GM12878 (cell line): ENCODE measurements around the gene CDC14C. TPM values are rescaled to one million over a fixed set of nuclear protein-coding genes. Genes with fewer than 3 reads are reported as not detected.

Source experiments
- ATAC-seq: fragments of 200-7000 bp; cut with Tn5 transposase; 3 replicates; pipeline ENCODE4 v1.9.1; 2020; ENCODE audit warnings: mild to moderate bottlenecking, moderate library complexity
- BruUV-seq: library from RNA; stranded (reverse); fragments of 400-500 nt; replicated peaks from 2 replicates; lab custom pipeline; 2021; lab: Mats Ljungman, UMichigan
- CTCF ChIA-PET: fragments of 300-600 bp; sonication (Branson Sonifier 250); formaldehyde crosslinking; extraction: SDS; loops from one replicate; lab custom pipeline; 2021; ENCODE audit warnings: inconsistent platforms; lab: Yijun Ruan, JAX
- POLR2A ChIA-PET: fragments of 350-600 bp; formaldehyde crosslinking; extraction: SDS; loops from one replicate; lab custom pipeline; 2021; ENCODE audit warnings: inconsistent platforms; lab: Charles Lee
- RAD21 ChIA-PET: fragments of 300-600 bp; sonication (Branson Sonifier 250); formaldehyde crosslinking; loops from one replicate; lab custom pipeline; 2023; ENCODE audit warnings: antibody characterized with exemption; ENCODE audit not compliant: unreplicated experiment; lab: Charles Lee
- SMC1A ChIA-PET: fragments of 300-600 bp; sonication (Branson Sonifier 250); formaldehyde crosslinking; loops from one replicate; lab custom pipeline; 2023; ENCODE audit not compliant: unreplicated experiment, uncharacterized antibody; lab: Charles Lee
- DNase-seq: peaks from one replicate; pipeline ENCODE4 v3.0.0-alpha.2; 2011; ENCODE audit warnings: low read depth, low spot score
- FAIRE-seq: peaks from 3 replicates; lab custom pipeline; 2011; peaks lifted over from hg19 to GRCh38; lab: Jason Lieb, UNC
- H2AFZ ChIP-seq: 2 replicates; pipeline ENCODE4 v1.6.0; 2011; ENCODE audit warnings: low read depth, low read length, control low read depth; ENCODE audit not compliant: control insufficient read depth
- H3K27ac ChIP-seq: 2 replicates; pipeline ENCODE4 v1.5.1; 2011; ENCODE audit warnings: control low read depth; ENCODE audit not compliant: control insufficient read depth, insufficient read depth
- H3K27me3 ChIP-seq, 2 experiments: replicated peaks in 1 of 2; 2 replicates each; pipeline versions ENCODE4 v1.6.0 to v1.6.1; 2011; ENCODE audit warnings: low read length in 1 of 2; ENCODE audit not compliant: control insufficient read depth in 2 of 2, insufficient read depth in 2 of 2
- H3K36me3 ChIP-seq, 2 experiments: 2 replicates each; pipeline ENCODE4 v1.5.1; 2011; ENCODE audit warnings: low read length in 1 of 2; ENCODE audit not compliant: control insufficient read depth in 2 of 2, insufficient read depth in 2 of 2
- H3K4me1 ChIP-seq: 2 replicates; pipeline ENCODE4 v1.6.1; 2011; ENCODE audit warnings: mild to moderate bottlenecking, low read length, moderate library complexity, mixed read lengths; ENCODE audit not compliant: control insufficient read depth, insufficient read depth
- H3K4me2 ChIP-seq: 2 replicates; pipeline ENCODE4 v1.6.0; 2011; ENCODE audit warnings: control low read depth; ENCODE audit not compliant: control insufficient read depth, insufficient read depth
- H3K4me3 ChIP-seq: fragments of 200-600 bp; sonication (generic); 2 replicates; pipeline ENCODE4 v1.5.1; 2016
- H3K79me2 ChIP-seq: 2 replicates; pipeline ENCODE4 v1.6.0; 2011; ENCODE audit warnings: low read length; ENCODE audit not compliant: control insufficient read depth, insufficient read depth
- H3K9ac ChIP-seq: 2 replicates; pipeline ENCODE4 v1.8.0; 2011; ENCODE audit warnings: low read length, control low read depth, mixed read lengths; ENCODE audit not compliant: control insufficient read depth, insufficient read depth
- H3K9me3 ChIP-seq: replicated peaks from 3 replicates; pipeline ENCODE4 v1.5.1; 2011; ENCODE audit warnings: mild to moderate bottlenecking, low read length; ENCODE audit not compliant: control insufficient read depth, insufficient read depth
- H4K20me1 ChIP-seq: 2 replicates; pipeline ENCODE4 v1.6.0; 2011; ENCODE audit not compliant: control insufficient read depth, insufficient read depth
- BHLHE40 ChIP-seq, 2 experiments: fragments of 450-650 bp in 1 of 2; IDR thresholded peaks; 2 replicates each; pipeline ENCODE4 v1.6.1; 2011 to 2017; ENCODE audit warnings: low read depth in 2 of 2, borderline replicate concordance in 1 of 2, improper control_type of control experiment in 1 of 2, low read length in 1 of 2, mild to moderate bottlenecking in 1 of 2
- KAT2A ChIP-seq: conservative IDR thresholded peaks from 2 replicates; pipeline ENCODE4 v1.6.1; 2011; ENCODE audit warnings: low read depth, low read length; ENCODE audit not compliant: control insufficient read depth
- POLR2A ChIP-seq: IDR thresholded peaks from 2 replicates; pipeline ENCODE4 v1.6.1; 2011; ENCODE audit warnings: low read depth, mild to moderate bottlenecking, low read length
- PRDM15 ChIP-seq: fragments of 450-650 bp; formaldehyde crosslinking; IDR thresholded peaks from 2 replicates; pipeline ENCODE4 v1.4.0; 2020; ENCODE audit warnings: mild to moderate bottlenecking, moderate library complexity
- SMC3 ChIP-seq: IDR thresholded peaks from 2 replicates; pipeline ENCODE4 v1.6.1; 2011; ENCODE audit warnings: low read length, improper control_type of control experiment, borderline replicate concordance
- ZBTB4 ChIP-seq: fragments of 450-650 bp; formaldehyde crosslinking; IDR thresholded peaks from 2 replicates; pipeline ENCODE4 v1.4.0; 2022; ENCODE audit warnings: mild to moderate bottlenecking, moderate library complexity
- WGBS: methylation state at CpG from one replicate; pipeline ENCODE4 v1.1.6; 2016; ENCODE audit warnings: low lambda C conversion rate; ENCODE audit not compliant: insufficient replicate concordance, insufficient coverage; ENCODE audit errors: missing lambda C conversion rate; 5-methylcytosine and 5-hydroxymethylcytosine counted together
- in situ Hi-C: fragments of 300-500 bp; cut with MboI; formaldehyde crosslinking; loops from 9 replicates; pipeline ENCODE4 v1.14.3; 2018; ENCODE audit warnings: mixed read lengths
- intact Hi-C: fragments of 100-400 bp; cut with micrococcal nuclease; formaldehyde crosslinking; loops from one replicate; pipeline ENCODE4 v1.14.2; 2022; ENCODE audit not compliant: unreplicated experiment
- polyA plus RNA-seq, 11 experiments: library from polyadenylated mRNA; depleted of rRNA in 4 of 11; unstranded in 6 of 11; stranded (reverse) in 5 of 11; fragments of >200 nt; fragmentation: Nextera tagmentation in 4 of 11; fragmentation: Illumina TruSeq in 1 of 11; extraction: Ambion mirVana in 4 of 11; extraction: Trizol in 1 of 11; gene quantifications; 1 replicate in 1 of 11; 2 replicates in 10 of 11; pipeline versions ENCODE4 v1.2.1 to v1.2.3, GENCODE V29; 2011 to 2016; ENCODE audit warnings: inconsistent platforms in 2 of 11, missing spikeins in 2 of 11, low read depth in 1 of 11
- total RNA-seq, 4 experiments: library from RNA; depleted of rRNA in 3 of 4; stranded (reverse); fragments of >200 nt in 3 of 4; fragmentation: Illumina TruSeq in 1 of 4; extraction: Trizol in 1 of 4; gene quantifications; 2 replicates each; pipeline versions ENCODE4 v1.2.1 to v1.2.3, GENCODE V29; 2013 to 2021
- TF ChIP-seq, protein P1 (sequence below): IDR thresholded peaks from 2 replicates; pipeline ENCODE4 v1.6.1; 2011; ENCODE audit warnings: borderline replicate concordance, low read depth, mild to moderate bottlenecking, moderate library complexity, mixed read lengths, low read length; ENCODE audit not compliant: insufficient read depth; ENCODE audit errors: extremely low read length
- TF ChIP-seq, protein P2 (sequence below): fragments of 450-650 bp; IDR thresholded peaks from 2 replicates; pipeline ENCODE4 v1.6.1; 2018; ENCODE audit warnings: borderline replicate concordance, mild to moderate bottlenecking; ENCODE audit not compliant: partially characterized antibody

The CDC14C gene
- total and polyA plus RNA-seq, 10 of the 15 experiments (the other 5 are each of a cell fraction or from before 2014, with no cell fraction given): 0.03 TPM; not detected in 9

DNA sequence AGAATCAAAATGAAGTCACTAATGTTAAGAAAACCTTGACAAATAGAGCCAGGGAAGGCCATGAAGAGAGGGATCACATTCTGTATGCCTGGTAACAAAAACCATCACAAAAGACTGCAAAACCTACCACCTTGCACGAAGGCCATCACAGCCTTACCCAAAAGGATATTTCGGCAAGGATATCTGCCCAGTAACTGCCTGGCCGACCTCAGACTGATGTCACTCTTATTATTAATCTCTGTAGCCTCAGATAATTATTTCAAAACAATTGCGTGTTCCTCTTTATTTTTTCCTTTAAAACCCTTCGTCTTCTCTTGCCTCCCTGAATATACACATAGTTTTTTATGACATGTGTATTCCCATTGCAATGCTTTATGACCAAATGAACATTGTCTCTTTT lies 52.5 kb downstream of the CDC14C start:
- FAIRE-seq: no peak
- Histone ChIP-seq H4K20me1 (no peaks in the 10 kb centered on the region), H3K4me2 (no peak overlapping the region), H3K27me3 (no peaks in the 10 kb centered on the region), H3K36me3 (no peaks in the 10 kb centered on the region), H3K79me2 (no peaks in the 10 kb centered on the region), H3K4me3 (no peak overlapping the region), H3K27ac (no peak overlapping the region), H2AFZ (no peak overlapping the region), H3K9me3 (no peaks in the 10 kb centered on the region), H3K4me1 (no peaks in the 10 kb centered on the region), H3K9ac (no peak overlapping the region)
- 18% methylated on average over 5 of the region's 5 CpGs for WGBS
- TF ChIP-seq PRDM15 (no peak), ZBTB4 (no peak), POLR2A (no peak), BHLHE40 (IDR thresholded peaks at IDR 0.05; ENCODE audit: borderline replicate concordance in 1 of 2, low read depth in 2 of 2, low read length in 1 of 2) (no peak), SMC3 (no peak), KAT2A (no peak)
- TF ChIP-seq, protein P1, sequence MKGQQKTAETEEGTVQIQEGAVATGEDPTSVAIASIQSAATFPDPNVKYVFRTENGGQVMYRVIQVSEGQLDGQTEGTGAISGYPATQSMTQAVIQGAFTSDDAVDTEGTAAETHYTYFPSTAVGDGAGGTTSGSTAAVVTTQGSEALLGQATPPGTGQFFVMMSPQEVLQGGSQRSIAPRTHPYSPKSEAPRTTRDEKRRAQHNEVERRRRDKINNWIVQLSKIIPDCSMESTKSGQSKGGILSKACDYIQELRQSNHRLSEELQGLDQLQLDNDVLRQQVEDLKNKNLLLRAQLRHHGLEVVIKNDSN: no peak
- TF ChIP-seq, protein P2, sequence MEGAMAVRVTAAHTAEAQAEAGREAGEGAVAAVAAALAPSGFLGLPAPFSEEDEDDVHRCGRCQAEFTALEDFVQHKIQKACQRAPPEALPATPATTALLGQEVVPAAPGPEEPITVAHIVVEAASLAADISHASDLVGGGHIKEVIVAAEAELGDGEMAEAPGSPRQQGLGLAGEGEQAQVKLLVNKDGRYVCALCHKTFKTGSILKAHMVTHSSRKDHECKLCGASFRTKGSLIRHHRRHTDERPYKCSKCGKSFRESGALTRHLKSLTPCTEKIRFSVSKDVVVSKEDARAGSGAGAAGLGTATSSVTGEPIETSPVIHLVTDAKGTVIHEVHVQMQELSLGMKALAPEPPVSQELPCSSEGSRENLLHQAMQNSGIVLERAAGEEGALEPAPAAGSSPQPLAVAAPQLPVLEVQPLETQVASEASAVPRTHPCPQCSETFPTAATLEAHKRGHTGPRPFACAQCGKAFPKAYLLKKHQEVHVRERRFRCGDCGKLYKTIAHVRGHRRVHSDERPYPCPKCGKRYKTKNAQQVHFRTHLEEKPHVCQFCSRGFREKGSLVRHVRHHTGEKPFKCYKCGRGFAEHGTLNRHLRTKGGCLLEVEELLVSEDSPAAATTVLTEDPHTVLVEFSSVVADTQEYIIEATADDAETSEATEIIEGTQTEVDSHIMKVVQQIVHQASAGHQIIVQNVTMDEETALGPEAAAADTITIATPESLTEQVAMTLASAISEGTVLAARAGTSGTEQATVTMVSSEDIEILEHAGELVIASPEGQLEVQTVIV: no peak
- ChIA-PET SMC1A (no interaction called here), RAD21 (no interaction called here), POLR2A (no interaction called here), CTCF (no interaction called here)
- in situ Hi-C loops (no loop called here), intact Hi-C loops (no loop called here)
- ATAC-seq: no peak
- no TSS peak for BruUV-seq
- DNase-seq: no peak
